H1 (cell line): ENCODE results near the gene KCNQ1. TPM values are rescaled to one million over a fixed set of nuclear protein-coding genes. Genes with fewer than 3 reads are reported as not detected.

Experiments used
- CTCF ChIA-PET: fragments of 300-600 bp; sonication (Branson Sonifier 250); formaldehyde crosslinking; loops from one replicate; lab custom pipeline; 2021; ENCODE audit not compliant: partially characterized antibody; lab: Charles Lee
- POLR2A ChIA-PET: fragments of 300-600 bp; sonication (Branson Sonifier 250); formaldehyde crosslinking; loops from one replicate; lab custom pipeline; 2021; ENCODE audit warnings: inconsistent platforms; ENCODE audit not compliant: partially characterized antibody; lab: Charles Lee
- DNase-seq, 2 experiments: peaks; one replicate each; pipeline versions ENCODE4 v3.0.0 to v3.0.0-alpha.2; 2010 to 2022; ENCODE audit warnings: low spot score in 2 of 2, low read depth in 1 of 2, mixed read lengths in 1 of 2
- FAIRE-seq: peaks from 2 replicates; lab custom pipeline; 2011; peaks lifted over from hg19 to GRCh38; lab: Jason Lieb, UNC
- H2AFZ ChIP-seq: 2 replicates; pipeline ENCODE4 v1.8.1; 2012; ENCODE audit warnings: low read length, inconsistent platforms
- H2AK5ac ChIP-seq: 2 replicates; pipeline ENCODE4 v1.6.1; 2013; ENCODE audit warnings: low read depth, low read length
- H2BK120ac ChIP-seq: replicated peaks from 2 replicates; pipeline ENCODE3; 2013; ENCODE audit warnings: low read depth, low read length, inconsistent platforms
- H2BK12ac ChIP-seq: 2 replicates; pipeline ENCODE4 v1.6.1; 2013; ENCODE audit warnings: low read depth, low read length
- H2BK15ac ChIP-seq: 2 replicates; pipeline ENCODE4 v1.6.1; 2013; ENCODE audit warnings: low read length
- H2BK20ac ChIP-seq: 2 replicates; pipeline ENCODE4 v1.6.1; 2013; ENCODE audit warnings: low read length
- H2BK5ac ChIP-seq: 2 replicates; pipeline ENCODE4 v1.6.1; 2013; ENCODE audit warnings: low read depth, low read length
- H3K14ac ChIP-seq: 2 replicates; pipeline ENCODE4 v1.6.1; 2013; ENCODE audit warnings: inconsistent platforms; ENCODE audit not compliant: insufficient read length
- H3K18ac ChIP-seq: 2 replicates; pipeline ENCODE4 v1.6.1; 2013; ENCODE audit warnings: low read length; ENCODE audit errors: extremely low read depth
- H3K23ac ChIP-seq: 2 replicates; pipeline ENCODE4 v1.6.1; 2013; ENCODE audit warnings: inconsistent platforms; ENCODE audit not compliant: insufficient read length
- H3K23me2 ChIP-seq: 2 replicates; pipeline ENCODE4 v1.6.1; 2013; ENCODE audit warnings: low read depth, low read length
- H3K27ac ChIP-seq: 2 replicates; pipeline ENCODE4 v1.6.1; 2011; ENCODE audit warnings: low read depth, low read length, inconsistent platforms
- H3K27me3 ChIP-seq, 4 experiments: replicated peaks in 1 of 4; 1 replicate in 1 of 4; 2 replicates in 3 of 4; pipeline versions ENCODE4 v1.6.1 to v1.8.1; 2011 to 2013; ENCODE audit warnings: low read length in 3 of 4, mild to moderate bottlenecking in 3 of 4, inconsistent platforms in 2 of 4, mixed read lengths in 2 of 4, moderate library complexity in 1 of 4; ENCODE audit not compliant: control insufficient read depth in 3 of 4, insufficient read depth in 3 of 4; ENCODE audit errors: extremely low read depth in 1 of 4
- H3K36me3 ChIP-seq, 4 experiments: 2 replicates each; pipeline versions ENCODE4 v1.6.1 to v1.8.1; 2011 to 2013; ENCODE audit warnings: mild to moderate bottlenecking in 4 of 4, low read length in 3 of 4, moderate library complexity in 2 of 4, control low read depth in 1 of 4, inconsistent platforms in 1 of 4; ENCODE audit not compliant: insufficient read depth in 4 of 4, control insufficient read depth in 2 of 4
- H3K4ac ChIP-seq: replicated peaks from 2 replicates; pipeline ENCODE3; 2013; ENCODE audit warnings: low read length, low read depth, mixed read lengths, inconsistent platforms; ENCODE audit not compliant: insufficient read length
- H3K4me1 ChIP-seq, 4 experiments: replicated peaks in 1 of 4; 1 replicate in 1 of 4; 2 replicates in 3 of 4; pipeline versions ENCODE4 v1.6.1 to v1.8.1; 2011 to 2013; ENCODE audit warnings: low read length in 3 of 4, inconsistent platforms in 2 of 4, mixed read lengths in 1 of 4; ENCODE audit not compliant: insufficient read depth in 4 of 4, control insufficient read depth in 3 of 4
- H3K4me2 ChIP-seq, 2 experiments: 2 replicates each; pipeline versions ENCODE4 v1.6.1 to v1.8.1; 2011 to 2013; ENCODE audit warnings: low read depth in 2 of 2, low read length in 2 of 2, control low read depth in 1 of 2, inconsistent platforms in 1 of 2, mild to moderate bottlenecking in 1 of 2; ENCODE audit not compliant: insufficient read depth in 1 of 2
- H3K4me3 ChIP-seq, 4 experiments: fragments of 200-600, 300-600 bp in 1 of 4; sonication (generic), shearing (Covaris generic), sonication (Bioruptor Twin) in 1 of 4; 2 replicates each; pipeline versions ENCODE4 v1.5.1 to v1.8.1; 2011 to 2016; ENCODE audit warnings: low read length in 4 of 4, low read depth in 3 of 4, control low read depth in 2 of 4, inconsistent platforms in 2 of 4, mild to moderate bottlenecking in 2 of 4, mixed read lengths in 1 of 4, moderate library complexity in 1 of 4; ENCODE audit not compliant: insufficient read depth in 2 of 4; ENCODE audit errors: extremely low read depth in 1 of 4
- H3K56ac ChIP-seq: replicated peaks from 2 replicates; pipeline ENCODE3; 2013; ENCODE audit warnings: low read depth, mild to moderate bottlenecking, mixed read lengths, low read length, inconsistent platforms; ENCODE audit not compliant: insufficient read length
- H3K79me1 ChIP-seq: 2 replicates; pipeline ENCODE4 v1.6.1; 2013; ENCODE audit warnings: low read depth, low read length, control low read depth
- H3K79me2 ChIP-seq, 2 experiments: 2 replicates each; pipeline versions ENCODE4 v1.6.1 to v1.8.1; 2012 to 2013; ENCODE audit warnings: low read length in 2 of 2, mild to moderate bottlenecking in 2 of 2, inconsistent platforms in 1 of 2; ENCODE audit not compliant: insufficient read depth in 2 of 2, control insufficient read depth in 1 of 2
- H3K9ac ChIP-seq, 4 experiments: replicated peaks in 1 of 4; 1 replicate in 1 of 4; 2 replicates in 3 of 4; pipeline versions ENCODE4 v1.6.1 to v1.8.1; 2011 to 2013; ENCODE audit warnings: low read depth in 3 of 4, low read length in 3 of 4, control low read depth in 2 of 4, mild to moderate bottlenecking in 2 of 4, moderate library complexity in 2 of 4, inconsistent platforms in 1 of 4; ENCODE audit errors: extremely low read depth in 1 of 4
- H3K9me3 ChIP-seq, 2 experiments: 2 replicates each; pipeline versions ENCODE4 v1.6.1 to v1.8.1; 2012 to 2013; ENCODE audit warnings: mild to moderate bottlenecking in 2 of 2, moderate library complexity in 2 of 2, control low read depth in 1 of 2, inconsistent platforms in 1 of 2, low read depth in 1 of 2, low read length in 1 of 2, mixed read lengths in 1 of 2; ENCODE audit not compliant: insufficient read depth in 2 of 2
- H4K20me1 ChIP-seq, 2 experiments: replicated peaks in 1 of 2; 2 replicates each; pipeline versions ENCODE3 to v1.8.1; 2011 to 2013; ENCODE audit warnings: inconsistent platforms in 2 of 2, low read length in 2 of 2, mild to moderate bottlenecking in 1 of 2; ENCODE audit not compliant: insufficient read depth in 2 of 2, control insufficient read depth in 1 of 2
- H4K5ac ChIP-seq: 2 replicates; pipeline ENCODE4 v1.6.1; 2013; ENCODE audit warnings: low read length, low read depth, mixed read lengths, inconsistent platforms; ENCODE audit not compliant: insufficient read length
- H4K8ac ChIP-seq: 2 replicates; pipeline ENCODE4 v1.8.0; 2013; ENCODE audit warnings: mild to moderate bottlenecking, moderate library complexity, low read length, inconsistent platforms; ENCODE audit not compliant: insufficient read depth; ENCODE audit errors: extremely low read depth
- H4K91ac ChIP-seq: replicated peaks from 2 replicates; pipeline ENCODE3; 2013; ENCODE audit warnings: low read length, mixed read lengths, inconsistent platforms; ENCODE audit not compliant: insufficient read length
- NANOG ChIP-seq: IDR thresholded peaks from 2 replicates; pipeline ENCODE4 v1.6.1; 2011; ENCODE audit warnings: low read length, low read depth, mild to moderate bottlenecking, inconsistent platforms; ENCODE audit not compliant: insufficient read depth, poor library complexity, severe bottlenecking
- POLR2AphosphoS5 ChIP-seq: IDR thresholded peaks from 2 replicates; pipeline ENCODE4 v1.6.1; 2011; ENCODE audit warnings: low read depth, low read length
- RAD21 ChIP-seq, 2 experiments: IDR thresholded peaks in 1 of 2; conservative IDR thresholded peaks in 1 of 2; 2 replicates each; pipeline ENCODE4 v1.6.1; 2011; ENCODE audit warnings: low read depth in 2 of 2, low read length in 2 of 2, improper control_type of control experiment in 1 of 2, inconsistent platforms in 1 of 2, mild to moderate bottlenecking in 1 of 2, moderate library complexity in 1 of 2
- ZNF274 ChIP-seq: IDR thresholded peaks from 2 replicates; pipeline ENCODE4 v1.7.0; 2012; ENCODE audit warnings: low read length, borderline replicate concordance; ENCODE audit errors: extremely low read depth
- WGBS, 2 experiments: shearing (Covaris generic) in 1 of 2; methylation state at CpG; one replicate each; pipeline versions ENCODE4 v1.1.6 to v1.1.7; 2013 to 2015; ENCODE audit warnings: low lambda C conversion rate in 2 of 2, mixed read lengths in 2 of 2, inconsistent platforms in 1 of 2, low coverage in 1 of 2, missing lambda C conversion rate in 1 of 2; ENCODE audit not compliant: insufficient replicate concordance in 2 of 2, insufficient coverage in 1 of 2, insufficient read length in 1 of 2; ENCODE audit errors: extremely low coverage in 1 of 2, missing lambda C conversion rate in 1 of 2; 5-methylcytosine and 5-hydroxymethylcytosine counted together
- polyA plus RNA-seq, 7 experiments: library from polyadenylated mRNA; depleted of rRNA in 3 of 7; stranded (reverse) in 5 of 7; unstranded in 2 of 7; fragments of >200 nt in 5 of 7; fragments of 200-250 nt in 2 of 7; gene quantifications; 1 replicate in 5 of 7; 2 replicates in 1 of 7; 4 replicates in 1 of 7; pipeline versions ENCODE4 v1.2.1 to v1.2.3, GENCODE V29; 2011 to 2013; ENCODE audit warnings: missing spikeins in 2 of 7, mixed read lengths in 2 of 7
- total RNA-seq: library from RNA; stranded (reverse); fragmentation: NEBNext Ultra II Directional; extraction: Animal tissue kit (Norgen Biotek cat#: 25700); gene quantifications from 2 replicates; pipeline ENCODE4 v1.2.1, GENCODE V29; 2021

KCNQ1 gene
- total and polyA plus RNA-seq, 2 of the 8 experiments (the other 6 are each of a cell fraction or from before 2014, with no cell fraction given), result 1.9 to 2.0 TPM

- no peak overlapping the region for H3K27ac ChIP-seq
- no peaks in the 10 kb centered on the region for H3K9me3 ChIP-seq
- H4K5ac ChIP-seq, result no peak overlapping the region
- no peak for FAIRE-seq
- CTCF ChIA-PET, result interaction anchor here (0.5 to 2.4 kb wide), 10 partner anchors 14 to 263 kb away, joined by 3 to 5 read pairs (median 3); no protein-coding TSS in a partner anchor
- H2BK12ac ChIP-seq, result peak overlapping the region; percentile 4; the same call in 1 of the 2 replicates
- no peak for DNase-seq
- no peak overlapping the region for H3K4ac ChIP-seq
- peak overlapping the region; percentile 35; the same call in 1 of the 2 replicates for H2BK20ac ChIP-seq
- H3K79me1 ChIP-seq, result no peaks in the 10 kb centered on the region
- WGBS, 2 experiments, result 39% methylated on average over 10 of the region's 11 CpGs; no CpG with 5 or more reads in 1 of the 2 experiments
- H3K23me2 ChIP-seq, result no peaks in the 10 kb centered on the region
- no peak overlapping the region for H2AFZ ChIP-seq
- H3K9ac ChIP-seq, result no peak overlapping the region
- no peak overlapping the region for H3K56ac ChIP-seq
- H3K4me1 ChIP-seq, result peaks cover 11 to 36% (median 28%) of the 10 kb centered on the region in 4 experiments
- H3K23ac ChIP-seq, result no peak overlapping the region
- H3K14ac ChIP-seq, result no peak overlapping the region
- H2BK15ac ChIP-seq, result no peak overlapping the region
- peaks cover 43 to 99% (median 91%) of the 10 kb centered on the region in 4 experiments for H3K27me3 ChIP-seq
- TF ChIP-seq POLR2AphosphoS5 (peak; percentile 74), ZNF274 (no peak), RAD21 (IDR thresholded peaks at IDR 0.05 in 1 of 2, conservative IDR thresholded peaks at IDR 0.05 in 1 of 2; ENCODE audit: low read depth in 2 of 2, low read length in 2 of 2) (0 out of 4 replicates have a peak, but pooled peaks of 1 of the 2 experiments have one; percentile 3), NANOG (peak; percentile 62)
- TF ChIP-seq, all 59 proteins: peak for 3
- no peak overlapping the region for H2AK5ac ChIP-seq
- H3K36me3 ChIP-seq, result no peaks in the 10 kb centered on the region
- H4K20me1 ChIP-seq, result peaks cover 2 to 16% of the 10 kb centered on the region in 2 experiments
- H3K4me2 ChIP-seq, result peak overlapping the region; percentile 44 to 45; a peak in 3 of 4 replicates
- H2BK5ac ChIP-seq, result no peak overlapping the region
- peak overlapping the region; percentile 1; the same call in 1 of the 2 replicates for H4K8ac ChIP-seq
- H3K79me2 ChIP-seq, result no peaks in the 10 kb centered on the region
- no peak overlapping the region for H2BK120ac ChIP-seq
- no peak overlapping the region for H4K91ac ChIP-seq
- POLR2A ChIA-PET, result interaction anchor here (0.7 to 1.5 kb wide), 2 partner anchors 12 to 32 kb away, joined by 4 to 5 read pairs; no protein-coding TSS in a partner anchor
- no peak overlapping the region for H3K18ac ChIP-seq
- H3K4me3 ChIP-seq, result no peak overlapping the region
Observed at GRCh38 chr11:2718817-2719438, 274.1 kb downstream of the KCNQ1 start.
